ENCODE data around the gene DENND2C. TPM values are rescaled to one million over a fixed set of nuclear protein-coding genes. Genes with fewer than 3 reads are reported as not detected.

DENND2C gene
- total RNA-seq = 1.5 and 2.2 TPM in 2 replicates

GRCh38 chr1:114669562-114670082, at the start of gene DENND2C:
Gene DENND2C (minus strand): TSS chr1:114670049. CDS start chr1:114625984, 44,065 bp downstream.

GRCh38 chr1:114716304-114717170, 46.7 kb upstream of the DENND2C start, which contains the start of gene NRAS:
Gene NRAS (minus strand): TSS chr1:114716771. CDS start chr1:114716160, 611 bp downstream.

GRCh38 chr1:114695430-114696058, 25.7 kb upstream of the DENND2C start, which contains the start of gene AMPD1:
Gene AMPD1 (minus strand): TSS chr1:114695546. CDS start chr1:114695471, 75 bp downstream.

GRCh38 chr1:114581335-114582287, 88.2 kb downstream of the DENND2C start, which contains the start of gene BCAS2:
Gene BCAS2 (minus strand): TSS chr1:114581615. CDS start chr1:114581591, 24 bp downstream.

Other genes starting within 250 kb of the DENND2C start
- gene TRIM33, start 158.8 kb downstream of the DENND2C start, total RNA-seq = 27.0 and 43.1 TPM in 2 replicates
- 53.4 and 57.9 TPM in 2 replicates for gene BCAS2, start 88.4 kb downstream of the DENND2C start, total RNA-seq
- not detected in 2 replicates for gene AMPD1, start 25.5 kb upstream of the DENND2C start, total RNA-seq
- gene NRAS, start 46.7 kb upstream of the DENND2C start, total RNA-seq = 43.4 and 65.5 TPM in 2 replicates
- 849 and 1,189 TPM in 2 replicates for gene CSDE1, start 87.9 kb upstream of the DENND2C start, total RNA-seq
- 57.0 and 62.7 TPM in 2 replicates for gene SIKE1, start 110.6 kb upstream of the DENND2C start, total RNA-seq
- not detected in 2 replicates for gene SYCP1, start 184.8 kb upstream of the DENND2C start, total RNA-seq